HepG2 (cell line): Measurements from ENCODE around the gene CORO1A. TPM values are rescaled to one million over a fixed set of nuclear protein-coding genes. Genes with fewer than 3 reads are reported as not detected.
A peak's percentile ranks its signal among the peaks of the same experiment; 100 is the strongest.

Source experiments
- AGO2 ChIP-seq: fragments of 200-400 bp; formaldehyde crosslinking; optimal IDR thresholded peaks from 2 replicates; pipeline ENCODE3; 2017; ENCODE audit warnings: mild to moderate bottlenecking, low read depth, low read length, moderate library complexity
- CENPT ChIP-seq: sonication (generic); formaldehyde crosslinking; IDR thresholded peaks from 2 replicates; pipeline ENCODE4 v1.8.0; 2022; ENCODE audit warnings: low read depth, mild to moderate bottlenecking, moderate library complexity, missing genetic modification reagents
- CREB1 ChIP-seq, 2 experiments: fragments of 450-650 bp in 1 of 2; IDR thresholded peaks; 2 replicates each; pipeline ENCODE4 v1.6.1; 2016 to 2017; ENCODE audit warnings: control low read depth in 1 of 2, mild to moderate bottlenecking in 1 of 2, missing compliant biosample characterization in 1 of 2, missing genetic modification characterization in 1 of 2
- ESRRA ChIP-seq: sonication (generic); formaldehyde crosslinking; IDR thresholded peaks from 2 replicates; pipeline ENCODE4 v1.5.1; 2020; ENCODE audit warnings: mild to moderate bottlenecking, low read depth, missing genetic modification reagents
- FOXO1 ChIP-seq: sonication (generic); formaldehyde crosslinking; IDR thresholded peaks from 2 replicates; pipeline ENCODE4 v1.4.0; 2020; ENCODE audit warnings: missing genetic modification reagents
- HNRNPK ChIP-seq: fragments of 200-400 bp; formaldehyde crosslinking; IDR thresholded peaks from 2 replicates; pipeline ENCODE4 v1.6.1; 2018; ENCODE audit warnings: low read length, low read depth, moderate library complexity, mild to moderate bottlenecking; ENCODE audit not compliant: poor library complexity, severe bottlenecking
- NCOR1 ChIP-seq: fragments of 200-600 bp; sonication (generic); IDR thresholded peaks from 2 replicates; pipeline ENCODE4 v1.7.0; 2017; ENCODE audit warnings: antibody characterized with exemption, low read length, borderline replicate concordance
- NFIB ChIP-seq: sonication (generic); formaldehyde crosslinking; IDR thresholded peaks from 2 replicates; pipeline ENCODE4 v1.9.0; 2021; ENCODE audit warnings: missing genetic modification reagents, mild to moderate bottlenecking, borderline replicate concordance
- NFYB ChIP-seq: sonication (generic); formaldehyde crosslinking; IDR thresholded peaks from 2 replicates; pipeline ENCODE4 v1.4.0; 2020; ENCODE audit warnings: missing genetic modification reagents
- NR3C1 ChIP-seq: sonication (generic); formaldehyde crosslinking; IDR thresholded peaks from 2 replicates; pipeline ENCODE4 v1.4.0; 2020; ENCODE audit warnings: missing genetic modification reagents
- SRSF1 ChIP-seq: fragments of 200-400 bp; formaldehyde crosslinking; optimal IDR thresholded peaks from 2 replicates; pipeline ENCODE3; 2017; ENCODE audit warnings: mild to moderate bottlenecking, low read depth, low read length, moderate library complexity
- THAP11 ChIP-seq: IDR thresholded peaks from 2 replicates; pipeline ENCODE4 v1.6.1; 2016; ENCODE audit warnings: missing biosample characterization, missing genetic modification reagents
- YEATS2 ChIP-seq: sonication (generic); formaldehyde crosslinking; IDR thresholded peaks from 2 replicates; pipeline ENCODE4 v1.4.0; 2020; ENCODE audit warnings: missing genetic modification reagents, borderline replicate concordance
- ZFP41 ChIP-seq: sonication (generic); formaldehyde crosslinking; IDR thresholded peaks from 2 replicates; pipeline ENCODE4 v1.4.0; 2020; ENCODE audit warnings: mild to moderate bottlenecking, missing genetic modification reagents, borderline replicate concordance
- ZNF546 ChIP-seq: sonication (generic); formaldehyde crosslinking; conservative IDR thresholded peaks from 2 replicates; pipeline ENCODE4 v1.8.1; 2023; ENCODE audit warnings: mild to moderate bottlenecking, missing genetic modification reagents
- ZNF737 ChIP-seq: sonication (generic); formaldehyde crosslinking; IDR thresholded peaks from 2 replicates; pipeline ENCODE4 v1.5.0; 2020; ENCODE audit warnings: missing genetic modification reagents, mild to moderate bottlenecking, borderline replicate concordance
- ZSCAN12 ChIP-seq: sonication (generic); formaldehyde crosslinking; IDR thresholded peaks from 2 replicates; pipeline ENCODE4 v1.9.0; 2021; ENCODE audit warnings: mild to moderate bottlenecking, missing genetic modification reagents
- polyA plus RNA-seq, 8 experiments: library from polyadenylated mRNA; depleted of rRNA in 3 of 8; stranded (reverse) in 7 of 8; unstranded in 1 of 8; fragments of >200 nt; fragmentation: Illumina TruSeq in 4 of 8; extraction: Trizol in 4 of 8; gene quantifications; 2 replicates each; pipeline versions ENCODE4 v1.2.1 to v1.2.3, GENCODE V29; 2011 to 2016; ENCODE audit warnings: low read depth in 4 of 8, missing spikeins in 1 of 8, mixed read lengths in 1 of 8; ENCODE audit not compliant: insufficient read depth in 1 of 8
- total RNA-seq, 5 experiments: library from RNA; depleted of rRNA; stranded (reverse); fragments of >200 nt; fragmentation: Illumina TruSeq; extraction: Trizol; gene quantifications; 2 replicates each; pipeline ENCODE4 v1.2.3, GENCODE V29; 2016; ENCODE audit warnings: low read depth in 1 of 5
- TF ChIP-seq, protein P1 (sequence below): sonication (generic); formaldehyde crosslinking; IDR thresholded peaks from 2 replicates; pipeline ENCODE4 v1.4.0; 2020; ENCODE audit warnings: missing genetic modification reagents, borderline replicate concordance
- TF ChIP-seq, protein P2 (sequence below), 2 experiments: sonication (generic) in 1 of 2; formaldehyde crosslinking in 1 of 2; IDR thresholded peaks; 2 replicates each; pipeline versions ENCODE4 v1.4.0 to v1.6.1; 2018 to 2020; ENCODE audit warnings: missing genetic modification reagents in 2 of 2, borderline replicate concordance in 1 of 2, low read depth in 1 of 2, mild to moderate bottlenecking in 1 of 2, missing biosample characterization in 1 of 2
- TF ChIP-seq, protein P3 (sequence below): sonication (generic); formaldehyde crosslinking; IDR thresholded peaks from 2 replicates; pipeline ENCODE4 v1.4.0; 2020; ENCODE audit warnings: missing genetic modification reagents
- TF ChIP-seq, protein P4 (sequence below): sonication (generic); formaldehyde crosslinking; conservative IDR thresholded peaks from 2 replicates; pipeline ENCODE4 v1.4.0; 2020; ENCODE audit warnings: missing genetic modification reagents

CORO1A gene
- total and polyA plus RNA-seq, 2 of the 13 experiments (the other 11 are each of a cell fraction or from before 2014, with no cell fraction given) = 6.5 to 12.9 TPM

DNA sequence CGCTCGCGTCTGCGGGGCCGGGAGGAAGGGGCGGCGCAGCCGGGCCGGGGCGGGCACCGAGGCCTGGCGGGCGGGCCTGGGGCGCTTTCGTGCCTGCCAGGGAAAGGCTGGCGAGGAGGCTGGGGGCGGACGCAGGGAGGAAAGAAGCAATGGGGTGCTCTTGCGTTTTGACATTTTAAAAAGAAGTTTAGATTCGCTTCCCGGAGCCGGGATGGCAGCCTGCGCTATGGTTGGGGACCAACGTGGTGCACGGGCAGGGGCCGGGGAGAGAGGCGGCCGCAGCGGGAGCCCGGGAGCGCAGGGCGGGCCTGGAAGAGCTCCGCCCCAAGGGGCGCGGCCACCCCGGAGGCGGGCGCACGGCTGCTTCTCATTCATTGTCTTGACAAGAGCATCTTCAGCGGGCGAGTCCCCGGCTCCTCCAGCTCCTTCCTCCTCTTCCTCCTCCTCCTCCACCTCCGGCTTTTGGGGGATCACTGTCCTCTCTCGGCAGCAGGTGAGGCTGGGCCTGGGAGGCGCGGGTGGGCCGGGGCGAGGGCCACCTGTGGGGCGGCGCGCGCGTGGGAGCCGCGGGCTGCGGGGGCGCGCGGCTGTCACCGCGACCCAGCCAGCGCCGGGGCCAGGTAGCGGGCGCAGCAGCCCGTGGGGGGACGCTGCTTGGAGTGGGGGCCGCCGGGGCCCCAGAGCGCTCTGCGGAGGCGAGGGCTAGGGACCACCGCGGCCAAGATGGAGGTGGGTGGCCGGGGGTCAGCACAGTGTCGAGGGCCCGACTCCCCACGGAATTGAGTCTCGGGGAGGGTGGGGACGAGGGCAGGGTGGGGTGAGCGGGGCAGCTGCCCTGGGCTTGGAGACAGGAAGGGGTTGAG, at the start of gene CORO1A (continued):
- peak; percentile 87; the same call in 1 of the 2 replicates for TF ChIP-seq ZSCAN12 (CRISPR knock-in tag)
- no peak for TF ChIP-seq CENPT (CRISPR knock-in tag)
- TF ChIP-seq, protein P1, sequence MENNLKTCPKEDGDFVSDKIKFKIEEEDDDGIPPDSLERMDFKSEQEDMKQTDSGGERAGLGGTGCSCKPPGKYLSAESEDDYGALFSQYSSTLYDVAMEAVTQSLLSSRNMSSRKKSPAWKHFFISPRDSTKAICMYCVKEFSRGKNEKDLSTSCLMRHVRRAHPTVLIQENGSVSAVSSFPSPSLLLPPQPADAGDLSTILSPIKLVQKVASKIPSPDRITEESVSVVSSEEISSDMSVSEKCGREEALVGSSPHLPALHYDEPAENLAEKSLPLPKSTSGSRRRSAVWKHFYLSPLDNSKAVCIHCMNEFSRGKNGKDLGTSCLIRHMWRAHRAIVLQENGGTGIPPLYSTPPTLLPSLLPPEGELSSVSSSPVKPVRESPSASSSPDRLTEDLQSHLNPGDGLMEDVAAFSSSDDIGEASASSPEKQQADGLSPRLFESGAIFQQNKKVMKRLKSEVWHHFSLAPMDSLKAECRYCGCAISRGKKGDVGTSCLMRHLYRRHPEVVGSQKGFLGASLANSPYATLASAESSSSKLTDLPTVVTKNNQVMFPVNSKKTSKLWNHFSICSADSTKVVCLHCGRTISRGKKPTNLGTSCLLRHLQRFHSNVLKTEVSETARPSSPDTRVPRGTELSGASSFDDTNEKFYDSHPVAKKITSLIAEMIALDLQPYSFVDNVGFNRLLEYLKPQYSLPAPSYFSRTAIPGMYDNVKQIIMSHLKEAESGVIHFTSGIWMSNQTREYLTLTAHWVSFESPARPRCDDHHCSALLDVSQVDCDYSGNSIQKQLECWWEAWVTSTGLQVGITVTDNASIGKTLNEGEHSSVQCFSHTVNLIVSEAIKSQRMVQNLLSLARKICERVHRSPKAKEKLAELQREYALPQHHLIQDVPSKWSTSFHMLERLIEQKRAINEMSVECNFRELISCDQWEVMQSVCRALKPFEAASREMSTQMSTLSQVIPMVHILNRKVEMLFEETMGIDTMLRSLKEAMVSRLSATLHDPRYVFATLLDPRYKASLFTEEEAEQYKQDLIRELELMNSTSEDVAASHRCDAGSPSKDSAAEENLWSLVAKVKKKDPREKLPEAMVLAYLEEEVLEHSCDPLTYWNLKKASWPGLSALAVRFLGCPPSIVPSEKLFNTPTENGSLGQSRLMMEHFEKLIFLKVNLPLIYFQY (CRISPR knock-in tag) = no peak; the same call in 1 of the 2 replicates
- TF ChIP-seq, protein P2, sequence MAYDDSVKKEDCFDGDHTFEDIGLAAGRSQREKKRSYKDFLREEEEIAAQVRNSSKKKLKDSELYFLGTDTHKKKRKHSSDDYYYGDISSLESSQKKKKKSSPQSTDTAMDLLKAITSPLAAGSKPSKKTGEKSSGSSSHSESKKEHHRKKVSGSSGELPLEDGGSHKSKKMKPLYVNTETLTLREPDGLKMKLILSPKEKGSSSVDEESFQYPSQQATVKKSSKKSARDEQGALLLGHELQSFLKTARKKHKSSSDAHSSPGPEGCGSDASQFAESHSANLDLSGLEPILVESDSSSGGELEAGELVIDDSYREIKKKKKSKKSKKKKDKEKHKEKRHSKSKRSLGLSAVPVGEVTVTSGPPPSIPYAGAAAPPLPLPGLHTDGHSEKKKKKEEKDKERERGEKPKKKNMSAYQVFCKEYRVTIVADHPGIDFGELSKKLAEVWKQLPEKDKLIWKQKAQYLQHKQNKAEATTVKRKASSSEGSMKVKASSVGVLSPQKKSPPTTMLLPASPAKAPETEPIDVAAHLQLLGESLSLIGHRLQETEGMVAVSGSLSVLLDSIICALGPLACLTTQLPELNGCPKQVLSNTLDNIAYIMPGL (CRISPR knock-in tag; IDR thresholded peaks at IDR 0.05; ENCODE audit: borderline replicate concordance in 1 of 2, low read depth in 1 of 2) = peak; percentile 37 to 55; a peak in 2 of 4 replicates
- TF ChIP-seq ESRRA (CRISPR knock-in tag) = peak; percentile 55; the same call in 1 of the 2 replicates
- TF ChIP-seq NCOR1 = no peak
- no peak for TF ChIP-seq SRSF1
- no peak for TF ChIP-seq ZNF737 (CRISPR knock-in tag)
- no peak for TF ChIP-seq YEATS2 (CRISPR knock-in tag)
- no peak for TF ChIP-seq HNRNPK
- no peak for TF ChIP-seq NR3C1 (CRISPR knock-in tag)
- TF ChIP-seq FOXO1 (CRISPR knock-in tag) = no peak
- 0 out of 2 replicates have a peak, but pooled peaks have one; percentile 29 for TF ChIP-seq NFYB
- TF ChIP-seq, protein P3, sequence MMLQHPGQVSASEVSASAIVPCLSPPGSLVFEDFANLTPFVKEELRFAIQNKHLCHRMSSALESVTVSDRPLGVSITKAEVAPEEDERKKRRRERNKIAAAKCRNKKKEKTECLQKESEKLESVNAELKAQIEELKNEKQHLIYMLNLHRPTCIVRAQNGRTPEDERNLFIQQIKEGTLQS (CRISPR knock-in tag) = 0 out of 2 replicates have a peak, but pooled peaks have one; percentile 20
- TF ChIP-seq ZFP41 = no peak
- peak; percentile 45; the same call in 1 of the 2 replicates for TF ChIP-seq THAP11 (CRISPR knock-in tag)
- no peak for TF ChIP-seq NFIB (CRISPR knock-in tag)
- TF ChIP-seq, protein P4, sequence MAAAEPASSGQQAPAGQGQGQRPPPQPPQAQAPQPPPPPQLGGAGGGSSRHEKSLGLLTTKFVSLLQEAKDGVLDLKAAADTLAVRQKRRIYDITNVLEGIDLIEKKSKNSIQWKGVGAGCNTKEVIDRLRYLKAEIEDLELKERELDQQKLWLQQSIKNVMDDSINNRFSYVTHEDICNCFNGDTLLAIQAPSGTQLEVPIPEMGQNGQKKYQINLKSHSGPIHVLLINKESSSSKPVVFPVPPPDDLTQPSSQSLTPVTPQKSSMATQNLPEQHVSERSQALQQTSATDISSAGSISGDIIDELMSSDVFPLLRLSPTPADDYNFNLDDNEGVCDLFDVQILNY = no peak
- no peak for TF ChIP-seq ZNF546 (CRISPR knock-in tag)
- no peak for TF ChIP-seq CREB1 (IDR thresholded peaks at IDR 0.05)
- no peak for TF ChIP-seq CREB1 (CRISPR knock-in tag; IDR thresholded peaks at IDR 0.05)
- TF ChIP-seq AGO2 = peak; percentile 42
